BJ (cell line): ENCODE measurements around the gene GIMAP6. TPM values are rescaled to one million over a fixed set of nuclear protein-coding genes. Genes with fewer than 3 reads are reported as not detected.

ENCODE experiments used
- CTCF ChIA-PET: fragments of 350-600 bp; formaldehyde crosslinking; extraction: SDS; loops from one replicate; lab custom pipeline; 2021; ENCODE audit warnings: antibody characterized with exemption, inconsistent platforms; lab: Yijun Ruan, JAX
- POLR2A ChIA-PET: fragments of 300-600 bp; sonication (Branson Sonifier 250); formaldehyde crosslinking; extraction: SDS; loops from one replicate; lab custom pipeline; 2021; ENCODE audit warnings: antibody characterized with exemption; lab: Charles Lee
- DNase-seq: peaks from one replicate; pipeline ENCODE4 v3.0.0-alpha.2; 2011; ENCODE audit warnings: low read depth
- H3K27me3 ChIP-seq: 2 replicates; pipeline ENCODE4 v1.6.0; 2011; ENCODE audit warnings: low read length; ENCODE audit not compliant: control insufficient read depth, insufficient read depth
- H3K36me3 ChIP-seq: 2 replicates; pipeline ENCODE4 v1.5.1; 2011; ENCODE audit warnings: low read length; ENCODE audit not compliant: control insufficient read depth, insufficient read depth
- H3K4me3 ChIP-seq: 2 replicates; pipeline ENCODE4 v1.5.1; 2011; ENCODE audit warnings: low read depth, mild to moderate bottlenecking, control low read depth, low read length
- CTCF ChIP-seq: IDR thresholded peaks from 2 replicates; pipeline ENCODE4 v1.5.1; 2011; ENCODE audit warnings: low read depth, mild to moderate bottlenecking, control low read depth, inconsistent platforms, low read length, moderate library complexity; ENCODE audit not compliant: insufficient read depth
- polyA plus RNA-seq: library from polyadenylated mRNA; depleted of rRNA; stranded (reverse); fragments of >200 nt; gene quantifications from 2 replicates; pipeline ENCODE4 v1.2.3, GENCODE V29; 2011

Gene GIMAP6
- polyA plus RNA-seq, 1 experiment, result not detected

GRCh38 chr7:150668977-150669376 lies 36.8 kb upstream of the GIMAP6 start:
- CTCF ChIA-PET, result no interaction called here
- POLR2A ChIA-PET, result no interaction called here
- no peak for TF ChIP-seq CTCF
- DNase-seq, result no peak
- no peaks in the 10 kb centered on the region for H3K27me3 ChIP-seq
- no peak overlapping the region for H3K4me3 ChIP-seq
- no peaks in the 10 kb centered on the region for H3K36me3 ChIP-seq

GRCh38 chr7:150668472-150668911 lies 36.3 kb upstream of the GIMAP6 start:
- CTCF ChIA-PET, result no interaction called here

GRCh38 chr7:150666412-150666811 lies 34.2 kb upstream of the GIMAP6 start:
- Histone ChIP-seq H3K27me3 (no peaks in the 10 kb centered on the region), H3K36me3 (no peaks in the 10 kb centered on the region), H3K4me3 (no peak overlapping the region)
- ChIA-PET CTCF (no interaction called here), POLR2A (no interaction called here)
- DNase-seq, result no peak
- no peak for TF ChIP-seq CTCF

More at GRCh38 chr7:150668472-150668911, 36.3 kb upstream of the GIMAP6 start:
- no peak for TF ChIP-seq CTCF
- Histone ChIP-seq H3K4me3 (no peak overlapping the region), H3K36me3 (no peaks in the 10 kb centered on the region), H3K27me3 (no peaks in the 10 kb centered on the region)
- DNase-seq, result no peak
- POLR2A ChIA-PET, result no interaction called here

- Histone ChIP-seq H3K27me3 (no peaks in the 10 kb centered on the region), H3K36me3 (no peaks in the 10 kb centered on the region), H3K4me3 (no peak overlapping the region)
- no peak for TF ChIP-seq CTCF
- DNase-seq, result no peak
- POLR2A ChIA-PET, result no interaction called here
- CTCF ChIA-PET, result no interaction called here
Observed at GRCh38 chr7:150665896-150666295, 33.7 kb upstream of the GIMAP6 start.

GRCh38 chr7:150665089-150665748 lies 33.0 kb upstream of the GIMAP6 start:
- H3K36me3 ChIP-seq, result no peaks in the 10 kb centered on the region
- no peaks in the 10 kb centered on the region for H3K27me3 ChIP-seq
- H3K4me3 ChIP-seq, result no peak overlapping the region
- CTCF ChIA-PET, result no interaction called here
- TF ChIP-seq CTCF, result no peak
- POLR2A ChIA-PET, result no interaction called here
- no peak for DNase-seq
